ENCODE data around the gene PAWR.
"Not testable (repeated sequence)": the region's sequence is repeated elsewhere in the genome, so short reads cannot be mapped to it uniquely, and the experiment has no call there.

PAWR gene

GRCh38 chr12:79646843-79647242 is 43.9 kb downstream of the PAWR start:
- H3K4me3 ChIP-seq (ENCODE audit: extremely low read depth, insufficient read depth, low read length, poor library complexity, severe bottlenecking); H3K4me1 ChIP-seq (ENCODE audit: control insufficient read depth, insufficient read depth, low read length, poor library complexity, severe bottlenecking); H3K9me3 ChIP-seq (ENCODE audit: control insufficient read depth, low read length); H3K27ac ChIP-seq (ENCODE audit: low read depth, low read length, severe bottlenecking): not testable (repeated sequence)
- peaks cover 11% of the 10 kb centered on the region for H3K36me3 ChIP-seq (ENCODE audit: control insufficient read depth, insufficient read depth, low read length)
- 100% methylated on average over 1 of the region's 4 CpGs; no CpG with 5 or more reads in 1 of the 2 experiments for WGBS, 2 experiments (ENCODE audit: insufficient coverage in 2 of 2)

DNA sequence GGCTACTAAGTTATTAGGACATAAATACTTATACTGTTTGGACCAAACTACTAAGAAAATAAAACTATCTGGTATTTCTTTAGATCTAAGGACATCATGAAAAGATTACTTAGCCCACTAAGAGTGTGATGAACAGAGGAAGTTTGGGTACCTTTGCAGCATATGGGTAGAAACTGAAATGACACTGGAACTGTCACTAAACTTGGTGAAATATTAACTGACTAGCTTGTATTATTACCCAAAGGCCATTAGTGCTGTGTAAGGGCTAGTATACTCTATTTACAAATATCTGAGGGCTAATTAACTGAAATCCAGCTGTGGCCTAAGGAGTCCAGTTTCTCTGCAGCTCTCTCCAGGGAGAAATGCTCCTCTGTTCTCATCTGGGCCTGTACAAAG is 45.5 kb downstream of the PAWR start:
- Histone ChIP-seq H3K4me3 (ENCODE audit: extremely low read depth, insufficient read depth, low read length, poor library complexity, severe bottlenecking) (no peak overlapping the region), H3K9me3 (ENCODE audit: control insufficient read depth, low read length) (no peaks in the 10 kb centered on the region), H3K36me3 (ENCODE audit: control insufficient read depth, insufficient read depth, low read length) (peaks cover 6% of the 10 kb centered on the region), H3K4me1 (ENCODE audit: control insufficient read depth, insufficient read depth, low read length, poor library complexity, severe bottlenecking) (no peaks in the 10 kb centered on the region), H3K27ac (ENCODE audit: low read depth, low read length, severe bottlenecking) (no peak overlapping the region)

GRCh38 chr12:79644274-79645234 is 46.2 kb downstream of the PAWR start:
- no peak overlapping the region for H3K4me3 ChIP-seq (ENCODE audit: extremely low read depth, insufficient read depth, low read length, poor library complexity, severe bottlenecking)
- WGBS, 2 experiments (ENCODE audit: insufficient coverage in 2 of 2), result 100% methylated on average over 1 of the region's 4 CpGs

DNA sequence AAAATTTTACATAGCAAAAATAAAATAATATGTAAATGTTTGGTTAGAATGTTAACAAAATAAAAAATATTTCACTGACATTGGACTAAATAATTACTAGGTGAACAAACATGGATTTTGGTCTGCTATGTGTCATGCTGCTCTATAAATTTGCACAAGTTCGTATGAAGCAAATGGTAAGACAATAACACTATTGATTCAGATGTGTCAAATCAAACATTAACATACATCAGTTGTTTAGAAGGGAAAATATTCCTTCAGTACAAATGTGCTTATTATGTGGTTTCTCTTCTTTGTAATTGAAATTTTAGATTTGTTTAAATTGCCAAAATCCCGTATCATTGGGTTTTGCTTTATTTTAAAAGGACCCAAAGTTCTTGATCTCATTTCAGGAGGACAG is 46.9 kb downstream of the PAWR start:
- no peaks in the 10 kb centered on the region for H3K4me1 ChIP-seq (ENCODE audit: control insufficient read depth, insufficient read depth, low read length, poor library complexity, severe bottlenecking)
- WGBS, 2 experiments (ENCODE audit: insufficient coverage in 2 of 2), result 100% methylated on average over 1 of the region's 2 CpGs; no CpG with 5 or more reads in 1 of the 2 experiments
- no peak overlapping the region for H3K27ac ChIP-seq (ENCODE audit: low read depth, low read length, severe bottlenecking)
- H3K36me3 ChIP-seq (ENCODE audit: control insufficient read depth, insufficient read depth, low read length), result peaks cover 3% of the 10 kb centered on the region
- no peak overlapping the region for H3K4me3 ChIP-seq (ENCODE audit: extremely low read depth, insufficient read depth, low read length, poor library complexity, severe bottlenecking)
- no peaks in the 10 kb centered on the region for H3K9me3 ChIP-seq (ENCODE audit: control insufficient read depth, low read length)

More at GRCh38 chr12:79644274-79645234, 46.2 kb downstream of the PAWR start:
- Histone ChIP-seq H3K4me1 (ENCODE audit: control insufficient read depth, insufficient read depth, low read length, poor library complexity, severe bottlenecking) (no peaks in the 10 kb centered on the region), H3K27ac (ENCODE audit: low read depth, low read length, severe bottlenecking) (no peak overlapping the region), H3K9me3 (ENCODE audit: control insufficient read depth, low read length) (no peaks in the 10 kb centered on the region), H3K36me3 (ENCODE audit: control insufficient read depth, insufficient read depth, low read length) (peaks cover 6% of the 10 kb centered on the region)

GRCh38 chr12:79638490-79638889 is 52.3 kb downstream of the PAWR start:
- Histone ChIP-seq H3K36me3 (ENCODE audit: control insufficient read depth, insufficient read depth, low read length) (no peaks in the 10 kb centered on the region), H3K4me3 (ENCODE audit: extremely low read depth, insufficient read depth, low read length, poor library complexity, severe bottlenecking) (no peak overlapping the region), H3K4me1 (ENCODE audit: control insufficient read depth, insufficient read depth, low read length, poor library complexity, severe bottlenecking) (no peaks in the 10 kb centered on the region), H3K27ac (ENCODE audit: low read depth, low read length, severe bottlenecking) (no peak overlapping the region), H3K9me3 (ENCODE audit: control insufficient read depth, low read length) (no peaks in the 10 kb centered on the region)
- WGBS, 2 experiments (ENCODE audit: insufficient coverage in 2 of 2), result no CpG with 5 or more reads among the region's 2 CpGs

GRCh38 chr12:79637093-79637492 is 53.7 kb downstream of the PAWR start:
- 74 to 100% methylated on average over 1 to 2 of the region's 2 CpGs for WGBS, 2 experiments (ENCODE audit: insufficient coverage in 2 of 2)
- Histone ChIP-seq H3K9me3 (ENCODE audit: control insufficient read depth, low read length) (no peaks in the 10 kb centered on the region), H3K36me3 (ENCODE audit: control insufficient read depth, insufficient read depth, low read length) (no peaks in the 10 kb centered on the region), H3K4me1 (ENCODE audit: control insufficient read depth, insufficient read depth, low read length, poor library complexity, severe bottlenecking) (no peaks in the 10 kb centered on the region), H3K4me3 (ENCODE audit: extremely low read depth, insufficient read depth, low read length, poor library complexity, severe bottlenecking) (no peak overlapping the region), H3K27ac (ENCODE audit: low read depth, low read length, severe bottlenecking) (no peak overlapping the region)

GRCh38 chr12:79635676-79636075 is 55.1 kb downstream of the PAWR start:
- no peak overlapping the region for H3K27ac ChIP-seq (ENCODE audit: low read depth, low read length, severe bottlenecking)

GRCh38 chr12:79634957-79635471 is 55.8 kb downstream of the PAWR start:
- no CpG with 5 or more reads among the region's 1 CpG for WGBS, 2 experiments (ENCODE audit: insufficient coverage in 2 of 2)
- Histone ChIP-seq H3K4me3 (ENCODE audit: extremely low read depth, insufficient read depth, low read length, poor library complexity, severe bottlenecking) (no peak overlapping the region), H3K9me3 (ENCODE audit: control insufficient read depth, low read length) (no peaks in the 10 kb centered on the region), H3K27ac (ENCODE audit: low read depth, low read length, severe bottlenecking) (no peak overlapping the region), H3K36me3 (ENCODE audit: control insufficient read depth, insufficient read depth, low read length) (no peaks in the 10 kb centered on the region), H3K4me1 (ENCODE audit: control insufficient read depth, insufficient read depth, low read length, poor library complexity, severe bottlenecking) (no peaks in the 10 kb centered on the region)

More at GRCh38 chr12:79635676-79636075, 55.1 kb downstream of the PAWR start:
- Histone ChIP-seq H3K4me3 (ENCODE audit: extremely low read depth, insufficient read depth, low read length, poor library complexity, severe bottlenecking) (no peak overlapping the region), H3K9me3 (ENCODE audit: control insufficient read depth, low read length) (no peaks in the 10 kb centered on the region), H3K36me3 (ENCODE audit: control insufficient read depth, insufficient read depth, low read length) (no peaks in the 10 kb centered on the region), H3K4me1 (ENCODE audit: control insufficient read depth, insufficient read depth, low read length, poor library complexity, severe bottlenecking) (no peaks in the 10 kb centered on the region)

DNA sequence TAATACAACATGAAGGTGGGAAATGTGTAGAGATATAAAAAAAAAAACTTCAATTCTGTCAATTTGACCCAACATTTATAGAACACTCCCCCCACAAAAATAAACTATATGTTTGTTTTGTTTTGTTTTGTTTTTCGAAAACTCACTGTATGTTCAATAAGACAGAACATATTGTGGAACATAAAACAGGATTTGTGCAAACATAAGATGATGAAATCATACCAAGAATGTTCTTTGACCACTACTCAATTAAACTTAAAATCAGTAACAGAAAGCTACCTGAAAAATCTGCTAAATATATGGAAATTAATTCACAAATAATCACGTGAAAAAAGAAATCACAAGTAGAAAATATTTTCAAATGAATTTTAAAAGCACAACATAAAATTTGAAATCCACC is 61.2 kb downstream of the PAWR start:
- WGBS, 2 experiments (ENCODE audit: insufficient coverage in 2 of 2), result no CpG with 5 or more reads among the region's 2 CpGs
- Histone ChIP-seq H3K9me3 (ENCODE audit: control insufficient read depth, low read length) (no peaks in the 10 kb centered on the region), H3K36me3 (ENCODE audit: control insufficient read depth, insufficient read depth, low read length) (no peaks in the 10 kb centered on the region), H3K4me1 (ENCODE audit: control insufficient read depth, insufficient read depth, low read length, poor library complexity, severe bottlenecking) (no peaks in the 10 kb centered on the region), H3K27ac (ENCODE audit: low read depth, low read length, severe bottlenecking) (no peak overlapping the region), H3K4me3 (ENCODE audit: extremely low read depth, insufficient read depth, low read length, poor library complexity, severe bottlenecking) (no peak overlapping the region)

- not testable (repeated sequence) for H3K9me3 ChIP-seq (ENCODE audit: control insufficient read depth, low read length); H3K27ac ChIP-seq (ENCODE audit: low read depth, low read length, severe bottlenecking); H3K4me1 ChIP-seq (ENCODE audit: control insufficient read depth, insufficient read depth, low read length, poor library complexity, severe bottlenecking); H3K36me3 ChIP-seq (ENCODE audit: control insufficient read depth, insufficient read depth, low read length); H3K4me3 ChIP-seq (ENCODE audit: extremely low read depth, insufficient read depth, low read length, poor library complexity, severe bottlenecking)
- WGBS, 2 experiments (ENCODE audit: insufficient coverage in 2 of 2), result 100% methylated on average over 1 of the region's 7 CpGs
Observed at GRCh38 chr12:79626735-79627134, 64.0 kb downstream of the PAWR start.

GRCh38 chr12:79624378-79624777 is 66.4 kb downstream of the PAWR start:
- Histone ChIP-seq H3K4me3 (ENCODE audit: extremely low read depth, insufficient read depth, low read length, poor library complexity, severe bottlenecking) (no peak overlapping the region), H3K9me3 (ENCODE audit: control insufficient read depth, low read length) (no peaks in the 10 kb centered on the region), H3K36me3 (ENCODE audit: control insufficient read depth, insufficient read depth, low read length) (peaks cover 5% of the 10 kb centered on the region), H3K4me1 (ENCODE audit: control insufficient read depth, insufficient read depth, low read length, poor library complexity, severe bottlenecking) (peaks cover 4% of the 10 kb centered on the region), H3K27ac (ENCODE audit: low read depth, low read length, severe bottlenecking) (no peak overlapping the region)
- WGBS, 2 experiments (ENCODE audit: insufficient coverage in 2 of 2), result 63% methylated on average over 1 of the region's 2 CpGs; no CpG with 5 or more reads in 1 of the 2 experiments

Measured in mesodermal cell (in vitro differentiated cells).